Activated CD4-positive, alpha-beta T cell treated with anti-CD3 and anti-CD28 coated beads, Interleukin-2, amount 10 ng/mL, durations not matched to agents 24 days and 14 days (primary cell): ENCODE measurements around the gene SELL. TPM values are rescaled to one million over a fixed set of nuclear protein-coding genes. Genes with fewer than 3 reads are reported as not detected.
"Not testable (repeated sequence)": the region's sequence is repeated elsewhere in the genome, so short reads cannot be mapped to it uniquely, and the experiment has no call there.

Source experiments
- DNase-seq: peaks from one replicate; pipeline ENCODE4 v3.0.0; 2022
- H3K27ac Mint-ChIP-seq: one replicate; pipeline ENCODE4 v1.8.0; 2022; ENCODE audit warnings: mild to moderate bottlenecking, mixed read lengths
- H3K27me3 Mint-ChIP-seq: one replicate; pipeline ENCODE4 v1.8.0; 2022; ENCODE audit warnings: mixed read lengths
- H3K36me3 Mint-ChIP-seq: one replicate; pipeline ENCODE4 v1.8.0; 2022; ENCODE audit warnings: low read depth, mild to moderate bottlenecking, mixed read lengths
- H3K4me1 Mint-ChIP-seq: one replicate; pipeline ENCODE4 v1.8.0; 2021; ENCODE audit warnings: mixed read lengths
- H3K4me3 Mint-ChIP-seq: one replicate; pipeline ENCODE4 v1.8.0; 2022; ENCODE audit warnings: mild to moderate bottlenecking, moderate library complexity, mixed read lengths
- H3K9me3 Mint-ChIP-seq: one replicate; pipeline ENCODE4 v1.8.0; 2021; ENCODE audit warnings: mixed read lengths
- intact Hi-C: fragments of 100-400 bp; cut with micrococcal nuclease; formaldehyde crosslinking; loops from one replicate; pipeline ENCODE4 v1.15.1; 2023
- total RNA-seq: library from RNA; stranded (reverse); gene quantifications from 2 replicates; pipeline ENCODE4 v1.2.3, GENCODE V29; 2022

Gene SELL
- total RNA-seq, 1 donor from 2014 or later: 82.3 TPM

DNA sequence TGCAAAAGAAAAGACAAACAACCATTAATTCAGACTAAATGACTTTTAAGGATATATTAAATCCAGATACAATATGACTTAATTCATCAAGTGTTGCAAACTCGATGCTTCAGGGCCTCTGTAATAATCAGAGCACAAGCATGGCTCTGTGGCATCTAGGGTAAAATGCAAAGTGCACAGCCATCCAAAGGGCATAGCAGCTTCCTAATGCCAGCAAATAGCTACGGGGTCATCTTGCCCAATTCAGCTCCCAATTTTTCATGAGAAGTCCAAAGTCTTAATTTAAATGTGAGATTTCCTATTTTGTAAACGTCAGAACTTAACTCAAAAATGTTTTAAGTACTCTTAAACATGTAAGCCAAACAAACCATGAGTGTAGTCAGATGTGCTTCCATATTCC is 14.5 kb upstream of the SELL start:
- Mint-ChIP-seq H3K9me3 (no peaks in the 10 kb centered on the region), H3K4me1 (no peaks in the 10 kb centered on the region)

DNA sequence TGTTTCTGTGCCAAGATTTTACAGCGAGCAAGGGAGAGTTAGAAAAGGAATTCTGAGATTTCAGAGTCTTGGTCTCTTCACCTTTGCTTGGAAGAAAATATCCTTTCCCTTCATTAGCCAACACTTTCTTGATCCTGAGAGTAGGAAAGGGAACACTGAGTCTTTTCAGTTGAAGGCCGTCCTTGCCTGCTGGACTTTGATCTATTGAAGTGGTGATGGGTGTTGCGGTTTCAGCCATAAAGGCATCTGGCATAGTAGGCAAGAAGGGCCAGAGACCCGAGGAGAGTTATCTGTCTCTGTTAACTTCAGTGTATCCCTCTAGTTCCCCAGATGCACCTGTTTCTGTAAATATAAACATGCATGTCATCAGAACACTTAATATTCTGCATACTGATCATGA is 12.7 kb upstream of the SELL start:
- H3K9me3 Mint-ChIP-seq: no peaks in the 10 kb centered on the region
- no peaks in the 10 kb centered on the region for H3K36me3 Mint-ChIP-seq
- H3K4me1 Mint-ChIP-seq: no peaks in the 10 kb centered on the region
- DNase-seq: no peak
- peaks cover 24% of the 10 kb centered on the region for H3K27me3 Mint-ChIP-seq
- no peak overlapping the region for H3K27ac Mint-ChIP-seq
- H3K4me3 Mint-ChIP-seq: no peak overlapping the region
- intact Hi-C loops: no loop called here

More for the DNA sequence above, 14.5 kb upstream of the SELL start:
- Mint-ChIP-seq H3K27me3 (peaks cover 30% of the 10 kb centered on the region), H3K4me3 (no peak overlapping the region), H3K27ac (no peak overlapping the region), H3K36me3 (no peaks in the 10 kb centered on the region)
- no peak for DNase-seq
- intact Hi-C loops: no loop called here

DNA sequence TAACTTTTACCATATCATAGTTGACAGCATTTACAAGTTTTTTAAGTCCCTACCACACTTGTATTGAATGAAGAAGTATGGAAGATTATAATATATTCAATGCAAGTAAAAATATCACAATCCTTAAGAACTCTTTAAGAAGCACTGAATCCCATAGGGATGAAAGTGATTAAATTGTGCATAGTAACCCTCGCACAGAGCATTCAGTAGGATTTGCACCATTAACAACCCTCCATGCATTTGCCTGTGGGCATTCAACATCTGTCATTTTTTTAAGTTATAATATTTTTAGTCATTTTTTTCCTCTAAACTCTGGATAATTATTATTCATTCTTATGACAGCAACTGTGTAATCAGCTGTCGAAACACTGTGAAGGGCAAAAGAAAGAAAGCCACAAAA is 12.3 kb upstream of the SELL start:
- Mint-ChIP-seq H3K9me3 (peaks cover 3% of the 10 kb centered on the region), H3K4me1 (no peaks in the 10 kb centered on the region), H3K4me3 (no peak overlapping the region), H3K27ac (no peak overlapping the region), H3K36me3 (no peaks in the 10 kb centered on the region), H3K27me3 (peaks cover 23% of the 10 kb centered on the region)
- intact Hi-C loops: no loop called here
- no peak for DNase-seq

DNA sequence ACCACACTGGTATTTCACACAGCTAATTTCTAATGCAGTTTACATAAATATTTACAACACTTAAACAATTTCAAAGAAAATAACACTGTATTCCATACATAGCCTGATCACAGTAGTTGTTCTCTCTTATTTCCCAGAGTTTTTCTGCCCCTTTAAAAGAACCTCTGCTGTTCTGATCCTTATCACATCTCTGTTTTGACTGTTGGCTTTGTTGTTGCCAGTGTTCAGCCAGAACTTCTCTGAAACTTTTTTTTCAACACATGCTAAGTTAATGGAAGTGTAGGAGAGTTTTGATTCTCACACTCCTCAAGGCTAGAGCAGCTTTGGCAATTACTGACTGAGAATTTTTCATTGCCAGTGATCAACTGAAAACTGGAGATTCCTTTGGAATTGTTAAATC is 11.4 kb upstream of the SELL start:
- no peaks in the 10 kb centered on the region for H3K36me3 Mint-ChIP-seq
- intact Hi-C loops: no loop called here
- H3K4me3 Mint-ChIP-seq: no peak overlapping the region
- DNase-seq: no peak
- H3K4me1 Mint-ChIP-seq: no peaks in the 10 kb centered on the region
- H3K27ac Mint-ChIP-seq: no peak overlapping the region
- peaks cover 8% of the 10 kb centered on the region for H3K9me3 Mint-ChIP-seq
- peaks cover 24% of the 10 kb centered on the region for H3K27me3 Mint-ChIP-seq

DNA sequence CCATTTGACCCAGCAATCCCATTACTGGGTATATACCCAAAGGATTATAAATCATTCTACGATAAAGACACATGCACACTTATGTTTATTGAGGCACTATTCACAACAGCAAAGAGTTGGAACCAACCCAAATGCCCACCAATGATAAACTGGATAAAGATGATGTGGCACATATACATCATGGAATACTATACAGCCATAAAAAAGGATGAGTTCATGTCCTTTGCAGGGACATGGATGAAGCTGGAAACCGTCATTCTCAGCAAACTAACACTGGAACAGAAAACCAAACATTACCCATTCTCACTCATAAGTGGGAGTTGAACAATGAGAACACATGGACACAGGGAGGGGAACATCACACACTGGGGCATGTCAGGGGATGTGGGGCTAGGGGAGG is 3.7 kb upstream of the SELL start:
- H3K27ac Mint-ChIP-seq, H3K4me3 Mint-ChIP-seq, H3K36me3 Mint-ChIP-seq, intact Hi-C loops, DNase-seq: not testable (repeated sequence)
- Mint-ChIP-seq H3K9me3 (peaks cover 37% of the 10 kb centered on the region), H3K4me1 (peaks cover 11% of the 10 kb centered on the region), H3K27me3 (peaks cover 40% of the 10 kb centered on the region)

DNA sequence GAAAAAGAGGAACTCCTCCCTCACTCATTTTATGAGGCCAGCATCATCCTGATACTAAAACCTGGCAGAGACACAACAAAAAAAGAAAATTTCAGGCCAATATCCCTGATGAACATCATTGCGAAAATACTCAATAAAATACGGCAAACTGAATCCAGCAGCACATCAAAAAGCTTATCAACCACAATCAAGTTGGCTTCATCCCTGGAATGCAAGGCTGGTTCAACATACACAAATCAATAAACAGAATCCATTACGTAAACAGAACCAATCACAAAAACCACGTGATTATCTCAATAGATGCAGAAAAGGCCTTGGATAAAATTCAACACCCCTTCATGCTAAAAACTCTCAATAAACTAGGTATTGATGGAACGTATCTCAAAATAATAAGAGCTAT is 1.7 kb upstream of the SELL start:
- Mint-ChIP-seq H3K27me3 (peaks cover 32% of the 10 kb centered on the region), H3K4me1 (peaks cover 26% of the 10 kb centered on the region), H3K36me3 (peaks cover 15% of the 10 kb centered on the region), H3K9me3 (peaks cover 29% of the 10 kb centered on the region)
- not testable (repeated sequence) for DNase-seq, H3K4me3 Mint-ChIP-seq, H3K27ac Mint-ChIP-seq
- intact Hi-C loops: loop anchor here (5.0 kb wide), 2 partner anchors 94 to 1246 kb away; no protein-coding TSS in a partner anchor

DNA sequence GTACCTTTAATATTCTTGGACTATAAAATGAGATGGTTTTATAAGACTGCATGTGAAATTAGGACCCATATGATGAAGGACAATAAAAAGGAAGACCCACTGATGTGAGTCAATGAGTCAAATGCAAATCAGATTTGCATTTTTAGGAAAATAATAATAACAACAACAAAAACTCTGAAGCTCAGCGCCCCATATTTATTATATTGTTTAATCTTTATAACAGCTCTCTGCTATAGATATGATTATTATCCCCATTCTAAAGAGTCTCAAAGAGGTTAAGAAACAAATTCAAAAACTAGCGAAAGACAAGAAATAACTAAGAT is 850 bp upstream of the SELL start:
- DNase-seq: no peak
- Mint-ChIP-seq H3K4me1 (peaks cover 28% of the 10 kb centered on the region), H3K36me3 (peaks cover 15% of the 10 kb centered on the region), H3K4me3 (peak overlapping the region; percentile 89), H3K27ac (no peak overlapping the region), H3K9me3 (peaks cover 24% of the 10 kb centered on the region), H3K27me3 (peaks cover 28% of the 10 kb centered on the region)
- intact Hi-C loops: loop anchor here (1.0 to 5.0 kb wide), 4 partner anchors 95 to 1245 kb away; partner anchors contain the start of gene F5

DNA sequence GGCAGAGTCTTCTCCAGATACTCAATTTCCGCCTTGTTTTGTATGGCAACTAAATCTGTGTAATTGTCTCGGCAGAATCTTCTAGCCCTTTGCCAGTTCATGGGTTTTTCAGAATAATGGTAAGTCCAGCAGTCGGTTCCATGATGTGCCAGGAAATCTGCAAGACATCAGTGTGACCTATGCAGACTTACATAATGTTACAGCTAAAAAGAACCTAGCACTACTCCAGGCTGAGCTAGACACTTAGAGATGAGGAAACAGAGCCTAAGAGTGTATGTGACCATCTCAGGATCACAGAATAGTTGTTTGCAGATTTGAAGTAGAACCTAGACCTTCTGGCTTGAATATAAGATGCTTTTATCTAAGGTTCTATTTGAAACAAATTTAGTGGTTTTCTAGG is 2.8 kb downstream of the SELL start:
- DNase-seq: peak; percentile 70
- Mint-ChIP-seq H3K27me3 (peaks cover 4% of the 10 kb centered on the region), H3K4me1 (peaks cover 61% of the 10 kb centered on the region), H3K9me3 (peaks cover 4% of the 10 kb centered on the region), H3K4me3 (peak overlapping the region; percentile 96), H3K36me3 (peaks cover 48% of the 10 kb centered on the region), H3K27ac (peak overlapping the region; percentile 90)
- intact Hi-C loops: loop anchor here (1.0 to 5.0 kb wide), 2 partner anchors 11 to 184 kb away; partner anchors contain the start of gene SCYL3

DNA sequence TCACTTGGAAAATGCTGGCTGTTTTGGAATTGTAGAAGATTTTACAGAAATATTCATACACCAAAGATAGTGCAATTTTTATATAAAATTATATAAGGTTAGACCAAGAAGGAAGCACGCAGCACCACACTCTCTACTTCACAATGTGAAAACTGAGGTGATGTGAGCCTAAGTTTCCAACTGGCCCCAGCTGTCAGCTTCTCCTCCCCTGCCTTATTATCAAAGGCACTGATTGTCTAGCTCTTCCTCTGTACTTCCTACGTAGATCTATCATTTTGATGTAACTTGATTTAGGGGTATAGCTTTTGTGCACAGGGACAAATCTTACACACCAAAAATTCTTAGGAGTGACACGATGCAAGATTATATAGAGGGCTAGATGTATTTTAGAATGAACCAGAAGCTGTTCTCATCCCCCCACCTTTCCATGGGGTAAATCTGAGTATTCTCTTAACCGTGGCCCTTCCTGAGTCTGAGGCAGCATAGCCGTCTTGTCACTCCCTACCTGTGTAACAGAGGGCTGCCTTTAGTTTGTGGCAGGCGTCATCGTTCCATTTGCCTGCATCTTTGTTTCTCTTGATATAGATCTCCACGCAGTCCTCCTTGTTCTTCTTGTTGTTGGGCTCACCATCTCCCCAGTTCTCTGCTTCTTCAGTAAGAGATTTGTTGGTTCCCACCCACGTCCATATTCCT is 3.4 kb downstream of the SELL start:
- DNase-seq: peak; percentile 74
- intact Hi-C loops: loop anchor here (1.0 to 5.0 kb wide), 2 partner anchors 11 to 184 kb away; partner anchors contain the start of gene SCYL3
- H3K4me1 Mint-ChIP-seq: peaks cover 67% of the 10 kb centered on the region
- peaks cover 53% of the 10 kb centered on the region for H3K36me3 Mint-ChIP-seq
- H3K27me3 Mint-ChIP-seq: no peaks in the 10 kb centered on the region
- H3K9me3 Mint-ChIP-seq: no peaks in the 10 kb centered on the region
- peak overlapping the region; percentile 96 for H3K4me3 Mint-ChIP-seq
- peak overlapping the region; percentile 90 for H3K27ac Mint-ChIP-seq

DNA sequence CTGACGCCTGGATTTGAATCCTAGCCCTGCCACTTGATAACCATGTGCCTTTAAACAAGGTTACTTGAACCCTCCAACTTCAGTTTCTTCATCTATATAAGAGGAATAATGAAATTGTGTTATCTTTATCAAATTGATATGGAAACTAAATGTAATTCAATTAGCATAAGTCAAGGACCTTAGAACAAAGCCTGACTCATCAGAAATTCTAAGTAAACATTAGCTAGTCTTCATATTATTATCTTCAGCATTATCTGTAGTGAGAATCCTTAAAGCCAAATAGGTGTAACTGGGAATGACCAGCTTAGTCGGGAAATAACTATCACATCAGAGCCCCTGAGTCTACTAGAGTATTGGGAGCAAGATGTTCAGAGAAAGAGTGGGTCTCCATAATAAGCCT is 6.6 kb downstream of the SELL start:
- Mint-ChIP-seq H3K27ac (peak overlapping the region; percentile 38), H3K4me3 (peak overlapping the region; percentile 53), H3K27me3 (no peaks in the 10 kb centered on the region), H3K9me3 (peaks cover 4% of the 10 kb centered on the region), H3K4me1 (peaks cover 81% of the 10 kb centered on the region), H3K36me3 (peaks cover 82% of the 10 kb centered on the region)
- intact Hi-C loops: loop anchor here (5.0 kb wide), 1 partner anchor 188 kb away; the partner anchor contains the start of gene SCYL3
- no peak for DNase-seq

DNA sequence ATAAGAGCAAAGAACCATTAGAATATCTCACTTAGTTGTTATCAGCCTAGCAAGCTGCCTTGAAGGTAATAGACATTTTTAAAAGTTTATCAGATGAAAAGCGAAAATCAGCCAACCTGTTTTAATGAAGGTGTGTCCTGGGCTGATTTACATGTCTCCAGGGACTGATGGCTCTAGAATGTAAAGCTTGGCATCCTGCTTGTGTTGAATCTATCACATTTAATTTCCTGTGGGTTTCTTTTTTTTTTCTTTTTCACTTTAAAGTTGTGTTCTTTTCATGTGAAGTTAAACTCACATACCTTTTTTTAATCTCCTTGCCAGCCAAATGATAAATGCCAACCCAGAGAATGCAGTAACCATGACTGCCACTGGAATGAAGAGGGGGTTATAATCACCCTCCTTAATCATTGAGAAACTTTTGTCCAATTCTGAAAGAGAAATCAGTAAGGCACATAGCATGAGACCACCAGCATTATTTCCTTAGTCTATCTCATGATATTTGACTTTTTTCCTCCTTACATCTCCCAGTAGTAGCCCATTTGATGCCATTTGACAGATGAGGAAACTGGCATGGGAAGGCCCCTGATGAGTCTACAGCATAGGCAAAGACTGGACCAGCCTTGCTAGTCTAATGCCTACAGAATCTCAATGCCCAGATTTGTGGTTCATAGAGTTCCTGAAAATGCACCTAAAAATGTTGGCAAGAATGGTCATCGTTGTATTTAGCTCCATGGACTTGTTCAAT is 10.0 kb downstream of the SELL start:
- Mint-ChIP-seq H3K36me3 (peaks cover 79% of the 10 kb centered on the region), H3K9me3 (peaks cover 4% of the 10 kb centered on the region), H3K4me1 (peaks cover 84% of the 10 kb centered on the region), H3K27me3 (no peaks in the 10 kb centered on the region), H3K4me3 (peak overlapping the region; percentile 34), H3K27ac (peak overlapping the region; percentile 81)
- DNase-seq: no peak
- intact Hi-C loops: no loop called here

DNA sequence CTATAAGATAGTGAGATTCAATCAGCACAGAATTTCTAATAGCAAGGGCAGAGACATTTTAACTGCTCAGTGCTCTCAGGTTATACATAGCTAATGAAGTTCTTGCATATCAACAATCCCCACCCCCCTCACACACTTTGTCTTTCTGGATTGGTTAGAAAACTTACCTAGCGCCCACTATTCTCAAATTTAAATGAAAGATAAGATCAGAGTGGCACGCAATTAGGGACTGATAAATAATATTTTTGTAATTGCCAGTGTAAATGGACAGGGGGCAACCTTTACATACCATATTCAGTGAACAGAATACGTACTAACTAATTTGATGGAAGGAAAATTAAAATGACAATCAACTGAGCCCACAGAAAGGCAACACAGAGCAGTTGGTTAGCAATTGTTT is 11.7 kb downstream of the SELL start:
- H3K36me3 Mint-ChIP-seq: peaks cover 77% of the 10 kb centered on the region
- peak overlapping the region; percentile 30 for H3K4me3 Mint-ChIP-seq
- H3K27ac Mint-ChIP-seq: peak overlapping the region; percentile 79
- peaks cover 4% of the 10 kb centered on the region for H3K9me3 Mint-ChIP-seq
- DNase-seq: no peak
- no peaks in the 10 kb centered on the region for H3K27me3 Mint-ChIP-seq
- intact Hi-C loops: loop anchor here (2.0 to 10.0 kb wide), 3 partner anchors 33 to 595 kb away; partner anchors contain the start of genes ATP1B1 and KIFAP3
- peaks cover 84% of the 10 kb centered on the region for H3K4me1 Mint-ChIP-seq

DNA sequence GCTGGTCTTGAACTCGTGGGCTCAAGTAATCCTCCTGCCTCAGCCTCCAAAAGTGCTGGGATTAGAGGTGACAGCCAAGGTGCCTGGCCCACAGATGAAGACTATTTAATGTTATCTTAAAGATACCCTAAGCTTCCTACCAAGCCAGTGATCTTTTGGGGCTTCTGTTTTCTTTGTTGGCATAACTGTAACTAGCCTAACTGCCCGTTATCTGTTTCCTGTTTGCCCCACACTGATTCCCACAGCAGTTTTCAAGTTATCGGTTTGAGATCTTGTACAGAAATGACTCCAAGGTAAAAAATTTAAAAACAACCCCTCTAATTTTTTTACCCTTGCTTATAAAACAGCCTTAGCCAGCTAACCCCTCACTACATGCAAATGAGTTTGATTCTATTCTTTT is 12.4 kb downstream of the SELL start:
- H3K36me3 Mint-ChIP-seq: peaks cover 73% of the 10 kb centered on the region
- peak overlapping the region; percentile 30 for H3K4me3 Mint-ChIP-seq
- intact Hi-C loops: loop anchor here (2.0 to 10.0 kb wide), 3 partner anchors 32 to 594 kb away; partner anchors contain the start of genes ATP1B1 and KIFAP3
- peak; percentile 75 for DNase-seq
- peak overlapping the region; percentile 79 for H3K27ac Mint-ChIP-seq
- H3K9me3 Mint-ChIP-seq: peaks cover 4% of the 10 kb centered on the region
- no peaks in the 10 kb centered on the region for H3K27me3 Mint-ChIP-seq
- H3K4me1 Mint-ChIP-seq: peaks cover 86% of the 10 kb centered on the region

DNA sequence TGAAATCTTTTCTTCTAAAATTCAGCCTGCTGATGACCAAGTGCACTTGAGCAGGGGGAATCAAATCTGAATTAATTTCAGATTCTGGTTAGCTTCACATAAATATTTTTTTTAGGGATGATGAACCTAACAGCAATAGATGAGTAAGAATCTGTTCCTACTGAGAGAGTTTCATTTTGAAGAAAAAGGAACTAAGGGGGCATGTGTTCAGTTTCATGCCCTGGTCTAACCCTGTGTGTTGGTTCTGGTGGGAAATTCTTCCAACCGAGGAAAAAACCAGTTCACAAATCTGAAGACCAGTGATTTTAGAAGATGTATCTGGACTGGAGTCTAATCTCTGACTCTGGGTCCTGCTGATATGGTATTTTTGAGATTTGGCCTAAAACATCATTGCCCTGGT is 13.7 kb downstream of the SELL start:
- DNase-seq: no peak
- Mint-ChIP-seq H3K9me3 (peaks cover 4% of the 10 kb centered on the region), H3K27ac (peak overlapping the region; percentile 79), H3K4me3 (peak overlapping the region; percentile 49), H3K4me1 (peaks cover 84% of the 10 kb centered on the region), H3K27me3 (no peaks in the 10 kb centered on the region), H3K36me3 (peaks cover 62% of the 10 kb centered on the region)
- intact Hi-C loops: loop anchor here (1.0 to 10.0 kb wide), 4 partner anchors 11 to 593 kb away; partner anchors contain the start of genes ATP1B1 and KIFAP3
